HG02840 (cell line): Measurements from ENCODE around the gene CORO2A.

Source experiments
- ATAC-seq: cut with Tn5 transposase; IDR thresholded peaks from one replicate; pipeline ENCODE4 v1.9.1; 2021; ENCODE audit warnings: mild to moderate bottlenecking, moderate library complexity, moderate number of reproducible peaks; ENCODE audit not compliant: unreplicated experiment, low FRiP score

The CORO2A gene

DNA sequence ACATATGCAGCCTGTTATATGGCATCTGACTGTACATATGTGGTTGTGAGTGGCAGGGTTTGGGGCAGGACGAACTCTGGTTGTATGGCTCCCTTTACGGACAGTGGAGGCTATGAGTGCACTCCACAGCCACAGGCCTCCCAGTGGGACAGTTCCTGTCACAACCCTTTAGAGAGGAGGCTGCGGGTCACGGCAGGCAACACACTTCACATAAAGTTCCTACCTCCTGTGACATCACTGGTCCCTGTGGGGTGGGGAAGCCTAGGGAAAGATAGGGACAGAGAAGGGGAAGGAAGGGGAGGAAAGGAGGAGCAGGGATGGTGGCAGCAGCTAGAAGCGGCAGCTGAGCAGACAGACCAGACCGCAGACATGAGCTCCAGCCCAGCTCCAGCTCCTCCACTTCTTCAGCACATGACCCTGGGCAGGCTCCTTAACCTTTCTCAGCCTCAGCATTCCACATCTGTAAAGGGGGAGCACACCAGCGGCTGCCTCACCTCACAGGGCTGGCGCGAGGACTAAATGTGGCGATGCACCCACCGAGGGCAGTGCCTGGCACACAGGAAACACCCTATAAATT lies 27.4 kb upstream of the CORO2A start:
- no peak for ATAC-seq

DNA sequence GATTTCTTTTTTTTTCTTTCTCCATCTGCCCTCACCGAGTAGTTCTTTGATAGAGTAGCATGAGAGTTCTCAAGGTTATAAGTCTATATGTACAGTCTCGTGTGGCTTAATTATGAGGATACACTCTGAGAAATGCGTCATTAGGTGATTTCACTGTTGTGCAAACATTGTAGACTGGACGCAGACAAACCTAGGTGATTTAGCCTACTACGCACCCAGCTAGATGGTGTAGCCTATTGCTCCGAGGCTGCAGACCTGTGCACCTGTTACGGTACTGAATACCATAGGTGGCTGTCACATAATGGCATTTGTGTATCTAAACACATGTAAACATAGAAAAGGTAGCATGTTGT lies 26.9 kb upstream of the CORO2A start:
- no peak for ATAC-seq

DNA sequence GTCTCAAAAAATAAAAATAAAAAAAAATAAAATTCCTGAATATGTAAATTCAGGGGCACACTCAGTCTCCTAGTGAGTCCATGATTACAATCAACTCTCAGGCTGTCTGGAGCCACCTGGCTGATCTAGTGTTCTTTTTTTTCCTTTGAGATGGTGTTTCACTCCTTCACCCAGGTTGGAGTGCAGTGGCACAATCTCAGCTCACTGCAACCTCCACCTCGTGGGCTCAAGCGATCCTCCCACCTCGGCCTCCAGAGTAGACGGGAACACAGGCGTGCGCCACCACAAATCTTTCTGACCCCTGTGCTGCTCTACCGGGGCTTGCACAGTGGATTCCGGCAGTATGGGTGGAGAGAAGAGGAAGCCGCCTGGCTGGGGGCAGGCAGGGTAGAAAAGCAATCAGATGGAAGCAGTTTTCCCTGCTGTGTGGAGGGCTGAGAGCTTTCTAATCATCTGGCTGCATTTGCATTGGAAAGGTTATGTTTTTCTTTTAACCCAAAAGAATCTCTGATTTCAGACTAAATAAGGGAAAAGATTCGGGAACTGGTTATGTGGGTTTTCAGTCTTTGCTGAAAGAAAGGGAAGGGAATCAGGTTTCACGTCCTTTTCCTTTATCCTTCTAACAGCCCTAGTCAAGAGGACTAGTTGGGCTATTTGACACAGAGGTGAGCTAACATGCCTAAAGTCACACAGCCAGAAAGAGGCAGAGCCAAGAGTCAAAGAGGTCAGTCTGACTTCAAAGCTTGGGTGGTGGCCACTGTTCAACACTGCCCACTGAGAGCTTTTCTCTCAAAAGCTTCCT lies 26.3 kb upstream of the CORO2A start:
- ATAC-seq, result no peak

- no peak for ATAC-seq
These were observed 24.8 kb upstream of the CORO2A start for GRCh38 chr9:98217255-98217654.

DNA sequence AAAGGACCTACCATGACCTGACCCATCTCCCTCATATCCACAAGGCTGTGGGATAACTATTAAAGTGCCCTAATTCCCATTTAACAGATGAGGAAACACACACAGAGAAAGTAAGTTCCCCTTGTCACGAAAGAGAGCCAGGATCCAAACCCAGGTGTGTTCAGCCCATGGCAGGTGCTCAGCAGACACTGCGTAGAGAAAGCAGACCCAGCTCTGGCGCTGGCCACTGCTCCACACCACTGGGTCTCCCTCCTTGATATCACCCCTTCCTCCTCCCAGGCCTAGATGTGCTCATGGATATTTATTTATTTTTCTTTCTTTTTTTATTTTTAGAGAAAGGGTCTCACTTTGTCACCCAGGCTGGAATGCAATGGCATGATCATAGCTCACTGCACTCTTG lies 24.0 kb upstream of the CORO2A start:
- no peak for ATAC-seq

GRCh38 chr9:98215821-98216220 lies 23.4 kb upstream of the CORO2A start:
- ATAC-seq, result no peak

- ATAC-seq, result no peak
These were observed 22.8 kb upstream of the CORO2A start for GRCh38 chr9:98215271-98215670.

DNA sequence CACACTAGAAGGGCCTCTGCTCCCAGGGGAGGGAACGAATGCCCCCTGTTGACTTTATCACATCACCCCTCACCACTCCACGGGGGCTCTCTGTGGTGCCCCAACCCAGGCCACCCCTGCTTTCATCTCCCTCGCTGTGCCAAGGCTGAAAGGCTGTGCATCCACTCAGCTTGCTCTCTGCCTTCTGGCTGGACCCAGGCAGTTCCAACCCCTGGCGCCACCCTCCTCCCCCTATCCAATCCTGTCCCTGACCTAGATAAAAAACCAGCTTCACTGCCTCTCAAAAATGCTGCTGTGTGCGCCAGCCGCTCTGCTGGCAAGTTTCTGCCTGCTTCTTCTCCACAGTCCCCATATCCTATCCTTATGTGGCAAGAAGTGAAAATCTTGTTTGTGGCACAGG lies 22.4 kb upstream of the CORO2A start:
- ATAC-seq, result no peak

DNA sequence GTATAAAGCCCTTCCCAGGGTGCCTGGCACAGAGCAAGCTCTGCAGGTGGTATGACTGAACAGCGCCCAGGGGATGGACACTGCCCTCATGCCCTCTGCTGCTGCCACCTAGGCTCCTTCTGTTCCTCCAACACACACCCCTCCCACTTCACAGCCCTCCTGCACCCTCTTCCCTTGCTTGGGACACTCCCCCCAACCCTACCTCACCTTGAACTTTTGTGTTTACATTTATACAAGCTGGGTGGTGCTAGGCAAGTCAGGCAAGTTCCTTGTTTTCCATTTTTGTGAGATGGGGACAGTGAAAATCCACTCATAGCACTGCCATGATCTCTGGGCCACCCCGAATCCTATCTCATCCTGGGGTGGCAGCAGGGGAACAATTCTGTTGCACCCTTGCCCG lies 18.8 kb upstream of the CORO2A start:
- no peak for ATAC-seq

- no peak for ATAC-seq
These were observed 18.0 kb upstream of the CORO2A start for GRCh38 chr9:98210435-98210834.

GRCh38 chr9:98209530-98209929 lies 17.1 kb upstream of the CORO2A start:
- ATAC-seq, result no peak

DNA sequence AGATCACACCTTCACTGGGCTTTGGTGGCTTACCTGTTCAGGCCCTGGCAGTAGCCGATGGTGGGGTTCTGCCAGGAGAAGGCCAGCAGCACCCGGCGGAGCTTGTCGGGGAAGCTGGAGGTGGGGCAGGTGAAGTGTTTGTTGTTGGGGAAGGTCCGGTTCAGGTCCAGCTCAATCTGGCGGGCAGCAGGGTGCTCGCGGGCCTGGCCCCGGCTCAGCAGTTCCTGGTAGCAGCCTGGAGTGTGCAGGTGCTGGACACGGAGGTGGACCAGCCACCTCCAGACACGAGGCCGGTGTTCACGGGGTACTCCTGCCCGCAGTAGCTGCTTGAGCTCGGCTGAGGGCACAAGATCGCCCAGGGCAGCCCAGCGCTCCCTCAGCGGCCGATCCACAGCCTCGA lies 16.2 kb upstream of the CORO2A start:
- no peak for ATAC-seq

GRCh38 chr9:98207606-98208005 lies 15.2 kb upstream of the CORO2A start:
- no peak for ATAC-seq

- ATAC-seq, result no peak
These were observed 14.3 kb upstream of the CORO2A start for GRCh38 chr9:98206754-98207153.

DNA sequence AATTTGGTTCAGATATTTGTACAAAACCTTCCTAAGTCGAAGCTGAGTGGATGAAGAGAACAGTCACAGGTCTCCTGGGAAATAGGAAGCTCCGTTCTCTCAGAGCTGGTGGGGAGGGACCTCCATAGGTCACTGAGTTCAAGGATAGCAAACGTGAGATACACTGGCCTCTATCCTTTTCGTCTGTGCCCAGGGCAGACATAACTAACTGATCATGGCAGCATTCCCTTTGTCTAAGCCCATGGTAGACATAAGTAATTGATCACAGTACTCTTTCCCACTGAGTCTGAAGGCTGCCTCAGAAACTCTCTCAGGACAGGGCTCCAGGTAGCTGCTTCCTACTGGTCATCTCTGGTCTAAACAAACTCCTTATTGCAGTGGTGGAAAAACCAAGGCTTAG lies 12.3 kb upstream of the CORO2A start:
- no peak for ATAC-seq

DNA sequence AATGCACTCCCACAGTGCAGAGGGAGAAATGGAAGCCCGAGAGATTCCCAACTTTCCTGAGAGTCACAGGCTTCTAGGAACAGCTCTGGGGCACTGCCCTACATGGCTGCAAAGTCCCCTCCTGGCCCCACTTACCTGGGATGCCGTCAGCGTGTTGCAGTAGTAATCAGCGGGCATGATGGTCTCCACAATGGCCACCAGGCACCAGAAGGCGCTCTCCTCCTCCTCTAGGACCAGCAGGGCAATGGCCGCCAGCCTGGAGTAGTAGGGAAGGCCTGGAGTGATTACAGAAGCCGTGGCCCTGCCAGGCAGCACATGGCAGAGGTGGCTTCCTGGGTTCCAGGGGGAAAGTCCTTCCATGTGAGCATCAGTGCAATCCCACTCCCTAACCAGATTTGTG lies 10.7 kb upstream of the CORO2A start:
- no peak for ATAC-seq

- ATAC-seq, result no peak
These were observed 9.8 kb upstream of the CORO2A start for GRCh38 chr9:98202252-98202651.

- ATAC-seq, result no peak
These were observed 9.3 kb upstream of the CORO2A start for GRCh38 chr9:98201749-98202148.

DNA sequence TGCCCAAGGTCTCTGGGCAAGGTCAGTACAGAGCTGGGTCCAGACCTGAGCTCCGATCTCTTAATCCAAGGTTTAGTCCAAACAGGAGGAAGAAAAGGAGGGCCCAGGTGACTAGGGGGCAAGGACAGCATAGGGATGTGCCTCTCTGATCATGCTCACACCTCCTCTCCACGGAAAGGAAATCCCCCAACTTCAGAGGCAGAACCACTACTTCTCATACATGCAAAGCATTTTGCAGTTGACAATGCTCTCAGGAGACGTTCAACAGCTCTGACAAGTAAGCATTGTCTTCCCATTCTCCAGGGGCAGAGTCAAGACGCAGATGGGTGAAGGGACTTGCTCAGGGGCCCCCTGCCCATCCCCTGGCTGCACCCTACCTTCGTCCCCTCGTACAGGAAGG lies 8.7 kb upstream of the CORO2A start:
- ATAC-seq, result no peak

- ATAC-seq, result no peak
These were observed 7.1 kb upstream of the CORO2A start for GRCh38 chr9:98199388-98200033.

DNA sequence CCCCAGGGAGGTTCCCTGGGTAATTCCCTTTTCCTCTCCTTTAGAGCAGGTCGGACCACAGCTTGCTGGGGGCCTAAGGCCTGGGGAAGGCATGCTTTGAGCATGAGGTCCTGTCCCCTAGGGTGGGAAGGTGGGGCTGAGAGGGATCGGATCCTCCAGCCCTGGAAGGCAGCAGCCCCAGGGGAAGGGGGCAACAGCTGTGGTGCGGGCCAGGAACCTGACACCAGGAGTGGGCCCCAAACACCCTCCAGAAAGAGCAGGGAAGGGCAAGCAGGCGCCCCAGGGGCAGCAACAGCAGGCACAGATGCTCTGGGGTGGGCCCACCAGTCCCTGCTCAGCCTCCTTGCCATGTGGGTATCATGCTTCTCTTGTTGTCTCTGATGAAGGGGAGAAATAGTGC lies 3.2 kb upstream of the CORO2A start:
- no peak for ATAC-seq

- ATAC-seq, result no peak
These were observed 1.0 kb upstream of the CORO2A start for GRCh38 chr9:98193336-98193944.
